Nephron (organoid): Measurements from ENCODE around the gene HEATR5A.

ENCODE experiments used
- H3K27ac Mint-ChIP-seq, 3 experiments: 2 replicates each; pipeline ENCODE4 v1.8.0; 2020; ENCODE audit warnings: mixed read lengths in 3 of 3, mild to moderate bottlenecking in 2 of 3, moderate library complexity in 1 of 3
- H3K27me3 Mint-ChIP-seq: 2 replicates; pipeline ENCODE4 v1.8.0; 2021; ENCODE audit warnings: low read depth, mild to moderate bottlenecking, moderate library complexity, mixed read lengths
- H3K36me3 Mint-ChIP-seq: 2 replicates; pipeline ENCODE4 v1.8.0; 2020; ENCODE audit warnings: low read depth, mixed read lengths
- H3K4me1 Mint-ChIP-seq: 2 replicates; pipeline ENCODE4 v1.8.0; 2020; ENCODE audit warnings: mixed read lengths
- H3K4me3 Mint-ChIP-seq, 3 experiments: 2 replicates each; pipeline ENCODE4 v1.8.0; 2020; ENCODE audit warnings: mild to moderate bottlenecking in 3 of 3, mixed read lengths in 3 of 3, moderate library complexity in 2 of 3
- H3K9me3 Mint-ChIP-seq: 2 replicates; pipeline ENCODE4 v1.8.0; 2020; ENCODE audit warnings: mixed read lengths
- TF ChIP-seq, protein P1 (sequence below), 3 experiments: fragments of 200-600 bp; sonication (generic); IDR thresholded peaks; one replicate each; pipeline ENCODE4 v1.5.0; 2021; ENCODE audit warnings: antibody characterized with exemption in 3 of 3; ENCODE audit not compliant: unreplicated experiment in 3 of 3

The HEATR5A gene

DNA sequence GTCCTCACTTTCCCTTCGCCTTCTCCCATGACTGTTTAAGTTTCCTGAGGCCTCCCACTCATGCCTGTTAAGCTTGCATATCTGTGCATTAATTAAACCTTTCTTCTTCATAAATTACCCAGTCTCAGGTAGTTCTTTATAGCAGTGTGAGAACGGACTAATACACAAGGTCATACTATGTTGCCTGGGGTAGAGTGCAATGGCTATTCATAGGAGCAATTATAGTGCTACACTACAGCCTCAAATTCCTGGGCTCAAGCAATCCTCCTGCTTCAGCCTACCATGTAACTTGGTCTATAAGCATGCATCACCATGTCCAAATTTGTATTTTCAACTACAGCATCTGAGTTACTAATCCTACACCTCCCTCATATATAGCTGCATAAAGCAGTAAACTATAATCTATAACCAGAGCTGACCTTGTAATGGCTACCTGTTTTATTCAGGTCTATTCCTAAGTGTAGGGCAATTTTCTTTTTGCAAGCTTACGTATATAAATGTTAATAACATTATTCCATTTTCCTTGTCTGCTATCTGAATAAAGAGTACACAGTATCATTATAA lies 18.9 kb downstream of the HEATR5A start:
- Mint-ChIP-seq H3K9me3 (no peaks in the 10 kb centered on the region), H3K4me1 (no peaks in the 10 kb centered on the region), H3K27ac (peak overlapping the region in 1 of 3 experiments; percentile 61), H3K36me3 (peaks cover 29% of the 10 kb centered on the region), H3K4me3 (no peak overlapping the region), H3K27me3 (no peaks in the 10 kb centered on the region)
- TF ChIP-seq, protein P1, sequence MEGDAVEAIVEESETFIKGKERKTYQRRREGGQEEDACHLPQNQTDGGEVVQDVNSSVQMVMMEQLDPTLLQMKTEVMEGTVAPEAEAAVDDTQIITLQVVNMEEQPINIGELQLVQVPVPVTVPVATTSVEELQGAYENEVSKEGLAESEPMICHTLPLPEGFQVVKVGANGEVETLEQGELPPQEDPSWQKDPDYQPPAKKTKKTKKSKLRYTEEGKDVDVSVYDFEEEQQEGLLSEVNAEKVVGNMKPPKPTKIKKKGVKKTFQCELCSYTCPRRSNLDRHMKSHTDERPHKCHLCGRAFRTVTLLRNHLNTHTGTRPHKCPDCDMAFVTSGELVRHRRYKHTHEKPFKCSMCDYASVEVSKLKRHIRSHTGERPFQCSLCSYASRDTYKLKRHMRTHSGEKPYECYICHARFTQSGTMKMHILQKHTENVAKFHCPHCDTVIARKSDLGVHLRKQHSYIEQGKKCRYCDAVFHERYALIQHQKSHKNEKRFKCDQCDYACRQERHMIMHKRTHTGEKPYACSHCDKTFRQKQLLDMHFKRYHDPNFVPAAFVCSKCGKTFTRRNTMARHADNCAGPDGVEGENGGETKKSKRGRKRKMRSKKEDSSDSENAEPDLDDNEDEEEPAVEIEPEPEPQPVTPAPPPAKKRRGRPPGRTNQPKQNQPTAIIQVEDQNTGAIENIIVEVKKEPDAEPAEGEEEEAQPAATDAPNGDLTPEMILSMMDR (IDR thresholded peaks at IDR 0.05; ENCODE audit: unreplicated experiment in 3 of 3), result no peak

- no peak overlapping the region for H3K27ac Mint-ChIP-seq
- H3K9me3 Mint-ChIP-seq, result no peaks in the 10 kb centered on the region
- TF ChIP-seq, protein P1 (IDR thresholded peaks at IDR 0.05; ENCODE audit: unreplicated experiment in 3 of 3), result no peak
- H3K36me3 Mint-ChIP-seq, result peaks cover 35% of the 10 kb centered on the region
- H3K4me1 Mint-ChIP-seq, result no peaks in the 10 kb centered on the region
- H3K27me3 Mint-ChIP-seq, result no peaks in the 10 kb centered on the region
- H3K4me3 Mint-ChIP-seq, result no peak overlapping the region
These were observed 20.2 kb downstream of the HEATR5A start for GRCh38 chr14:31400031-31400638.

- TF ChIP-seq, protein P1 (IDR thresholded peaks at IDR 0.05; ENCODE audit: unreplicated experiment in 3 of 3), result no peak
- H3K4me1 Mint-ChIP-seq, result no peaks in the 10 kb centered on the region
- H3K36me3 Mint-ChIP-seq, result peaks cover 39% of the 10 kb centered on the region
- H3K27me3 Mint-ChIP-seq, result no peaks in the 10 kb centered on the region
- H3K9me3 Mint-ChIP-seq, result no peaks in the 10 kb centered on the region
- no peak overlapping the region for H3K4me3 Mint-ChIP-seq
- no peak overlapping the region for H3K27ac Mint-ChIP-seq
These were observed 24.7 kb downstream of the HEATR5A start for GRCh38 chr14:31395572-31396205.

DNA sequence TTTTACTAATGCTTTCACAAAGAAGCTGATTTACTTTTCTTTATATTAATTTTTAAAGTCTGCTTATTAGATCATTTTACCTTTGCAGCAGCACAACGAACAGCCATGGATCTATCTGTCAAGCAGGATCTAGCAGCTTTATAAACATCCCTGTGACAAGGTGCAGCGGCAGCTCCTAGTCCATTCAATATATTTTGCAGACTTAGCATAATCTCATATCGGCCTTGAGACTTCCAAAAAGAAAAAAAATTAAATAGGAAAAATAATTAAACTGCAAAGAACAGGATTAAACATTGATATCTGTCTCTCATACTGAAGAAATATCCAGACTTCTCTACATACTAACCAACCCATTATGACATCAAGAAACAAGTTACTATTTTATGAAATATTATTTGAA lies 25.2 kb downstream of the HEATR5A start:
- H3K36me3 Mint-ChIP-seq, result peaks cover 37% of the 10 kb centered on the region
- H3K27ac Mint-ChIP-seq, result no peak overlapping the region
- peaks cover 1% of the 10 kb centered on the region for H3K4me1 Mint-ChIP-seq
- H3K9me3 Mint-ChIP-seq, result no peaks in the 10 kb centered on the region
- no peak overlapping the region for H3K4me3 Mint-ChIP-seq
- TF ChIP-seq, protein P1 (IDR thresholded peaks at IDR 0.05; ENCODE audit: unreplicated experiment in 3 of 3), result no peak
- no peaks in the 10 kb centered on the region for H3K27me3 Mint-ChIP-seq

GRCh38 chr14:31391977-31392503 lies 28.3 kb downstream of the HEATR5A start:
- TF ChIP-seq, protein P1 (IDR thresholded peaks at IDR 0.05; ENCODE audit: unreplicated experiment in 3 of 3), result no peak
- Mint-ChIP-seq H3K4me3 (no peak overlapping the region), H3K27me3 (no peaks in the 10 kb centered on the region), H3K4me1 (peaks cover 15% of the 10 kb centered on the region), H3K9me3 (no peaks in the 10 kb centered on the region), H3K27ac (no peak overlapping the region), H3K36me3 (peaks cover 19% of the 10 kb centered on the region)
